H1 (cell line): Measurements from ENCODE around the gene UBE2E2. TPM values are rescaled to one million over a fixed set of nuclear protein-coding genes. Genes with fewer than 3 reads are reported as not detected.

Experiments
- CTCF ChIA-PET: fragments of 300-600 bp; sonication (Branson Sonifier 250); formaldehyde crosslinking; loops from one replicate; lab custom pipeline; 2021; ENCODE audit not compliant: partially characterized antibody; lab: Charles Lee
- POLR2A ChIA-PET: fragments of 300-600 bp; sonication (Branson Sonifier 250); formaldehyde crosslinking; loops from one replicate; lab custom pipeline; 2021; ENCODE audit warnings: inconsistent platforms; ENCODE audit not compliant: partially characterized antibody; lab: Charles Lee
- DNase-seq, 2 experiments: peaks; one replicate each; pipeline versions ENCODE4 v3.0.0 to v3.0.0-alpha.2; 2010 to 2022; ENCODE audit warnings: low spot score in 2 of 2, low read depth in 1 of 2, mixed read lengths in 1 of 2
- FAIRE-seq: peaks from 2 replicates; lab custom pipeline; 2011; peaks lifted over from hg19 to GRCh38; lab: Jason Lieb, UNC
- H2AFZ ChIP-seq: 2 replicates; pipeline ENCODE4 v1.8.1; 2012; ENCODE audit warnings: low read length, inconsistent platforms
- H2AK5ac ChIP-seq: 2 replicates; pipeline ENCODE4 v1.6.1; 2013; ENCODE audit warnings: low read depth, low read length
- H2BK120ac ChIP-seq: replicated peaks from 2 replicates; pipeline ENCODE3; 2013; ENCODE audit warnings: low read depth, low read length, inconsistent platforms
- H2BK12ac ChIP-seq: 2 replicates; pipeline ENCODE4 v1.6.1; 2013; ENCODE audit warnings: low read depth, low read length
- H2BK15ac ChIP-seq: 2 replicates; pipeline ENCODE4 v1.6.1; 2013; ENCODE audit warnings: low read length
- H2BK20ac ChIP-seq: 2 replicates; pipeline ENCODE4 v1.6.1; 2013; ENCODE audit warnings: low read length
- H2BK5ac ChIP-seq: 2 replicates; pipeline ENCODE4 v1.6.1; 2013; ENCODE audit warnings: low read depth, low read length
- H3K14ac ChIP-seq: 2 replicates; pipeline ENCODE4 v1.6.1; 2013; ENCODE audit warnings: inconsistent platforms; ENCODE audit not compliant: insufficient read length
- H3K18ac ChIP-seq: 2 replicates; pipeline ENCODE4 v1.6.1; 2013; ENCODE audit warnings: low read length; ENCODE audit errors: extremely low read depth
- H3K23ac ChIP-seq: 2 replicates; pipeline ENCODE4 v1.6.1; 2013; ENCODE audit warnings: inconsistent platforms; ENCODE audit not compliant: insufficient read length
- H3K23me2 ChIP-seq: 2 replicates; pipeline ENCODE4 v1.6.1; 2013; ENCODE audit warnings: low read depth, low read length
- H3K27ac ChIP-seq: 2 replicates; pipeline ENCODE4 v1.6.1; 2011; ENCODE audit warnings: low read depth, low read length, inconsistent platforms
- H3K27me3 ChIP-seq, 4 experiments: replicated peaks in 1 of 4; 1 replicate in 1 of 4; 2 replicates in 3 of 4; pipeline versions ENCODE4 v1.6.1 to v1.8.1; 2011 to 2013; ENCODE audit warnings: low read length in 3 of 4, mild to moderate bottlenecking in 3 of 4, inconsistent platforms in 2 of 4, mixed read lengths in 2 of 4, moderate library complexity in 1 of 4; ENCODE audit not compliant: control insufficient read depth in 3 of 4, insufficient read depth in 3 of 4; ENCODE audit errors: extremely low read depth in 1 of 4
- H3K36me3 ChIP-seq, 4 experiments: 2 replicates each; pipeline versions ENCODE4 v1.6.1 to v1.8.1; 2011 to 2013; ENCODE audit warnings: mild to moderate bottlenecking in 4 of 4, low read length in 3 of 4, moderate library complexity in 2 of 4, control low read depth in 1 of 4, inconsistent platforms in 1 of 4; ENCODE audit not compliant: insufficient read depth in 4 of 4, control insufficient read depth in 2 of 4
- H3K4ac ChIP-seq: replicated peaks from 2 replicates; pipeline ENCODE3; 2013; ENCODE audit warnings: low read length, low read depth, mixed read lengths, inconsistent platforms; ENCODE audit not compliant: insufficient read length
- H3K4me1 ChIP-seq, 4 experiments: replicated peaks in 1 of 4; 1 replicate in 1 of 4; 2 replicates in 3 of 4; pipeline versions ENCODE4 v1.6.1 to v1.8.1; 2011 to 2013; ENCODE audit warnings: low read length in 3 of 4, inconsistent platforms in 2 of 4, mixed read lengths in 1 of 4; ENCODE audit not compliant: insufficient read depth in 4 of 4, control insufficient read depth in 3 of 4
- H3K4me2 ChIP-seq, 2 experiments: 2 replicates each; pipeline versions ENCODE4 v1.6.1 to v1.8.1; 2011 to 2013; ENCODE audit warnings: low read depth in 2 of 2, low read length in 2 of 2, control low read depth in 1 of 2, inconsistent platforms in 1 of 2, mild to moderate bottlenecking in 1 of 2; ENCODE audit not compliant: insufficient read depth in 1 of 2
- H3K4me3 ChIP-seq, 4 experiments: fragments of 200-600, 300-600 bp in 1 of 4; sonication (generic), shearing (Covaris generic), sonication (Bioruptor Twin) in 1 of 4; 2 replicates each; pipeline versions ENCODE4 v1.5.1 to v1.8.1; 2011 to 2016; ENCODE audit warnings: low read length in 4 of 4, low read depth in 3 of 4, control low read depth in 2 of 4, inconsistent platforms in 2 of 4, mild to moderate bottlenecking in 2 of 4, mixed read lengths in 1 of 4, moderate library complexity in 1 of 4; ENCODE audit not compliant: insufficient read depth in 2 of 4; ENCODE audit errors: extremely low read depth in 1 of 4
- H3K56ac ChIP-seq: replicated peaks from 2 replicates; pipeline ENCODE3; 2013; ENCODE audit warnings: low read depth, mild to moderate bottlenecking, mixed read lengths, low read length, inconsistent platforms; ENCODE audit not compliant: insufficient read length
- H3K79me1 ChIP-seq: 2 replicates; pipeline ENCODE4 v1.6.1; 2013; ENCODE audit warnings: low read depth, low read length, control low read depth
- H3K79me2 ChIP-seq, 2 experiments: 2 replicates each; pipeline versions ENCODE4 v1.6.1 to v1.8.1; 2012 to 2013; ENCODE audit warnings: low read length in 2 of 2, mild to moderate bottlenecking in 2 of 2, inconsistent platforms in 1 of 2; ENCODE audit not compliant: insufficient read depth in 2 of 2, control insufficient read depth in 1 of 2
- H3K9ac ChIP-seq, 4 experiments: replicated peaks in 1 of 4; 1 replicate in 1 of 4; 2 replicates in 3 of 4; pipeline versions ENCODE4 v1.6.1 to v1.8.1; 2011 to 2013; ENCODE audit warnings: low read depth in 3 of 4, low read length in 3 of 4, control low read depth in 2 of 4, mild to moderate bottlenecking in 2 of 4, moderate library complexity in 2 of 4, inconsistent platforms in 1 of 4; ENCODE audit errors: extremely low read depth in 1 of 4
- H3K9me3 ChIP-seq, 2 experiments: 2 replicates each; pipeline versions ENCODE4 v1.6.1 to v1.8.1; 2012 to 2013; ENCODE audit warnings: mild to moderate bottlenecking in 2 of 2, moderate library complexity in 2 of 2, control low read depth in 1 of 2, inconsistent platforms in 1 of 2, low read depth in 1 of 2, low read length in 1 of 2, mixed read lengths in 1 of 2; ENCODE audit not compliant: insufficient read depth in 2 of 2
- H4K20me1 ChIP-seq, 2 experiments: replicated peaks in 1 of 2; 2 replicates each; pipeline versions ENCODE3 to v1.8.1; 2011 to 2013; ENCODE audit warnings: inconsistent platforms in 2 of 2, low read length in 2 of 2, mild to moderate bottlenecking in 1 of 2; ENCODE audit not compliant: insufficient read depth in 2 of 2, control insufficient read depth in 1 of 2
- H4K5ac ChIP-seq: 2 replicates; pipeline ENCODE4 v1.6.1; 2013; ENCODE audit warnings: low read length, low read depth, mixed read lengths, inconsistent platforms; ENCODE audit not compliant: insufficient read length
- H4K8ac ChIP-seq: 2 replicates; pipeline ENCODE4 v1.8.0; 2013; ENCODE audit warnings: mild to moderate bottlenecking, moderate library complexity, low read length, inconsistent platforms; ENCODE audit not compliant: insufficient read depth; ENCODE audit errors: extremely low read depth
- H4K91ac ChIP-seq: replicated peaks from 2 replicates; pipeline ENCODE3; 2013; ENCODE audit warnings: low read length, mixed read lengths, inconsistent platforms; ENCODE audit not compliant: insufficient read length
- ASH2L ChIP-seq: fragments of 200-600, 300-600 bp; sonication (generic); IDR thresholded peaks from one replicate; pipeline ENCODE4 v1.7.1; 2017; ENCODE audit warnings: low read length
- CHD1 ChIP-seq: IDR thresholded peaks from 2 replicates; pipeline ENCODE4 v1.6.1; 2012; ENCODE audit warnings: low read depth, low read length, improper control_type of control experiment
- CREB1 ChIP-seq: IDR thresholded peaks from 2 replicates; pipeline ENCODE4 v1.6.1; 2012; ENCODE audit warnings: inconsistent platforms
- CTBP2 ChIP-seq: IDR thresholded peaks from 2 replicates; pipeline ENCODE4 v1.7.0; 2011; ENCODE audit warnings: borderline replicate concordance, mild to moderate bottlenecking, moderate library complexity, mixed read lengths, low read length; ENCODE audit not compliant: insufficient read depth, insufficient read length
- EP300 ChIP-seq, 2 experiments: IDR thresholded peaks; 1 replicate in 1 of 2; 2 replicates in 1 of 2; pipeline ENCODE4 v1.6.1; 2011 to 2012; ENCODE audit warnings: low read depth in 2 of 2, low read length in 2 of 2, mild to moderate bottlenecking in 2 of 2, borderline replicate concordance in 1 of 2, inconsistent platforms in 1 of 2, moderate library complexity in 1 of 2
- HDAC2 ChIP-seq, 2 experiments: fragments of 300-600 bp in 1 of 2; sonication (generic) in 1 of 2; IDR thresholded peaks; 2 replicates each; pipeline ENCODE4 v1.6.1; 2011 to 2012; ENCODE audit warnings: low read depth in 2 of 2, low read length in 2 of 2, mild to moderate bottlenecking in 2 of 2, moderate library complexity in 2 of 2, borderline replicate concordance in 1 of 2, inconsistent platforms in 1 of 2
- JUN ChIP-seq: IDR thresholded peaks from 2 replicates; pipeline ENCODE4 v1.6.1; 2011; ENCODE audit warnings: low read depth, mild to moderate bottlenecking, improper control_type of control experiment, low read length
- RXRA ChIP-seq: IDR thresholded peaks from 2 replicates; pipeline ENCODE4 v1.6.1; 2011; ENCODE audit warnings: low read depth, mild to moderate bottlenecking, low read length, moderate library complexity; ENCODE audit not compliant: insufficient read depth
- SIX5 ChIP-seq: IDR thresholded peaks from 2 replicates; pipeline ENCODE4 v1.6.1; 2011; ENCODE audit warnings: mild to moderate bottlenecking, low read depth, low read length
- TAF1 ChIP-seq: IDR thresholded peaks from 2 replicates; pipeline ENCODE4 v1.6.1; 2011; ENCODE audit warnings: mild to moderate bottlenecking, low read depth, low read length
- TCF12 ChIP-seq: IDR thresholded peaks from 2 replicates; pipeline ENCODE4 v1.6.1; 2011; ENCODE audit warnings: low read depth, mild to moderate bottlenecking, low read length
- WGBS, 2 experiments: shearing (Covaris generic) in 1 of 2; methylation state at CpG; one replicate each; pipeline versions ENCODE4 v1.1.6 to v1.1.7; 2013 to 2015; ENCODE audit warnings: low lambda C conversion rate in 2 of 2, mixed read lengths in 2 of 2, inconsistent platforms in 1 of 2, low coverage in 1 of 2, missing lambda C conversion rate in 1 of 2; ENCODE audit not compliant: insufficient replicate concordance in 2 of 2, insufficient coverage in 1 of 2, insufficient read length in 1 of 2; ENCODE audit errors: extremely low coverage in 1 of 2, missing lambda C conversion rate in 1 of 2; 5-methylcytosine and 5-hydroxymethylcytosine counted together
- polyA plus RNA-seq, 7 experiments: library from polyadenylated mRNA; depleted of rRNA in 3 of 7; stranded (reverse) in 5 of 7; unstranded in 2 of 7; fragments of >200 nt in 5 of 7; fragments of 200-250 nt in 2 of 7; gene quantifications; 1 replicate in 5 of 7; 2 replicates in 1 of 7; 4 replicates in 1 of 7; pipeline versions ENCODE4 v1.2.1 to v1.2.3, GENCODE V29; 2011 to 2013; ENCODE audit warnings: missing spikeins in 2 of 7, mixed read lengths in 2 of 7
- total RNA-seq: library from RNA; stranded (reverse); fragmentation: NEBNext Ultra II Directional; extraction: Animal tissue kit (Norgen Biotek cat#: 25700); gene quantifications from 2 replicates; pipeline ENCODE4 v1.2.1, GENCODE V29; 2021

The UBE2E2 gene
- total and polyA plus RNA-seq, 2 of the 8 experiments (the other 6 are each of a cell fraction or from before 2014, with no cell fraction given) = 57.6 to 70.6 TPM

DNA sequence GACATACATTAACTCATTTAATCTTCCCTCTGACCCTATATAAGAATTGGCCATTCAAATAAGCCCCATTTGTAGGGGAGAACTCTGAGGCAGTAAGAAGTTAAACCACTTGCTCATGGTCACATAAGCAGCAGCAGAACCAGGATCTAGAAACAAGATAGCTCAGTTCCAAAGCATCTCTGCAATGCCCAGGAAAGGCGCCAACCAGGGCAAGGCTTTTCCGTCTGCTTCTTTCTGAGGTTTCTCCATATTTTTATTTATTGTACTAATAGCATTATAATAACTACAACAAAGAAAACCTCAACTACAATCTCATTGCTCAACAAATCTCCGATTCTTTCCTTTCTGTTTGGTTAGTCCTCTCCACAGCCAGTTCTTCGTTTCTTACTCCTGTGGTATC is 4.3 kb upstream of the UBE2E2 start:
- POLR2A ChIA-PET = no interaction called here
- Histone ChIP-seq H3K18ac (no peak overlapping the region), H3K36me3 (no peaks in the 10 kb centered on the region), H2AFZ (no peak overlapping the region), H3K79me1 (no peaks in the 10 kb centered on the region), H4K5ac (no peak overlapping the region), H2BK20ac (no peak overlapping the region), H3K4me2 (no peak overlapping the region), H4K8ac (no peak overlapping the region), H3K9ac (no peak overlapping the region), H3K4me3 (no peak overlapping the region), H3K23me2 (peaks cover 5% of the 10 kb centered on the region), H4K20me1 (no peaks in the 10 kb centered on the region), H3K23ac (no peak overlapping the region), H3K14ac (no peak overlapping the region), H2BK12ac (no peak overlapping the region), H3K4ac (no peak overlapping the region), H3K27ac (no peak overlapping the region), H4K91ac (no peak overlapping the region), H3K27me3 (peaks cover 0 to 13% (median 8%) of the 10 kb centered on the region in 4 experiments; a peak in 5 of 7 replicates), H3K4me1 (peaks cover 0 to 7% (median 3%) of the 10 kb centered on the region in 4 experiments; a peak in 5 of 7 replicates), H3K9me3 (no peaks in the 10 kb centered on the region), H2BK120ac (no peak overlapping the region), H3K79me2 (no peaks in the 10 kb centered on the region), H3K56ac (no peak overlapping the region), H2BK15ac (no peak overlapping the region), H2AK5ac (no peak overlapping the region)
- no peak for FAIRE-seq
- CTCF ChIA-PET = no interaction called here
- no peak for DNase-seq
- 87% methylated on average over 4 of the region's 4 CpGs; no CpG with 5 or more reads in 1 of the 2 experiments for WGBS, 2 experiments
- TF ChIP-seq SIX5 (no peak), CHD1 (no peak), EP300 (IDR thresholded peaks at IDR 0.05; ENCODE audit: borderline replicate concordance in 1 of 2, low read depth in 2 of 2, low read length in 2 of 2) (no peak), TCF12 (no peak), RXRA (no peak), HDAC2 (IDR thresholded peaks at IDR 0.05; ENCODE audit: borderline replicate concordance in 1 of 2, low read depth in 2 of 2, low read length in 2 of 2) (no peak), JUN (no peak), ASH2L (no peak), TAF1 (no peak), CREB1 (no peak), CTBP2 (no peak)
- TF ChIP-seq, all 59 proteins: peak for 0
- H2BK5ac ChIP-seq = no peak overlapping the region
